ENCODE data around the gene PLS1. TPM values are rescaled to one million over a fixed set of nuclear protein-coding genes. Genes with fewer than 3 reads are reported as not detected.
A peak's percentile ranks its signal among the peaks of the same experiment; 100 is the strongest.

Gene PLS1
- total and polyA plus RNA-seq, 2 donors from 2014 or later: 10.7 to 51.4 TPM

GRCh38 chr3:142644502-142644901 lies 48.3 kb downstream of the PLS1 start:
- intact Hi-C loops (cut with DNase I): no loop called here
- H3K9ac ChIP-seq (ENCODE audit: low read length in 3 of 3): no peak overlapping the region
- no peak overlapping the region for H3K4me3 ChIP-seq (ENCODE audit: low read length in 3 of 3)
- DNase-seq: no peak
- H3K27ac ChIP-seq (ENCODE audit: low read depth in 2 of 2, low read length in 2 of 2): no peak overlapping the region
- peaks cover 0 to 2% (median 0%) of the 10 kb centered on the region in 3 donors for H3K4me1 ChIP-seq (ENCODE audit: control insufficient read depth in 2 of 3, insufficient read depth in 2 of 3, low read depth in 1 of 3, low read length in 3 of 3)
- TF ChIP-seq, protein P1, sequence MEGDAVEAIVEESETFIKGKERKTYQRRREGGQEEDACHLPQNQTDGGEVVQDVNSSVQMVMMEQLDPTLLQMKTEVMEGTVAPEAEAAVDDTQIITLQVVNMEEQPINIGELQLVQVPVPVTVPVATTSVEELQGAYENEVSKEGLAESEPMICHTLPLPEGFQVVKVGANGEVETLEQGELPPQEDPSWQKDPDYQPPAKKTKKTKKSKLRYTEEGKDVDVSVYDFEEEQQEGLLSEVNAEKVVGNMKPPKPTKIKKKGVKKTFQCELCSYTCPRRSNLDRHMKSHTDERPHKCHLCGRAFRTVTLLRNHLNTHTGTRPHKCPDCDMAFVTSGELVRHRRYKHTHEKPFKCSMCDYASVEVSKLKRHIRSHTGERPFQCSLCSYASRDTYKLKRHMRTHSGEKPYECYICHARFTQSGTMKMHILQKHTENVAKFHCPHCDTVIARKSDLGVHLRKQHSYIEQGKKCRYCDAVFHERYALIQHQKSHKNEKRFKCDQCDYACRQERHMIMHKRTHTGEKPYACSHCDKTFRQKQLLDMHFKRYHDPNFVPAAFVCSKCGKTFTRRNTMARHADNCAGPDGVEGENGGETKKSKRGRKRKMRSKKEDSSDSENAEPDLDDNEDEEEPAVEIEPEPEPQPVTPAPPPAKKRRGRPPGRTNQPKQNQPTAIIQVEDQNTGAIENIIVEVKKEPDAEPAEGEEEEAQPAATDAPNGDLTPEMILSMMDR (IDR thresholded peaks at IDR 0.05; ENCODE audit: borderline replicate concordance, extremely low read depth, insufficient read depth): no peak
- H3K9me3 ChIP-seq (ENCODE audit: control insufficient read depth in 2 of 3, insufficient read depth in 1 of 3, low read length in 3 of 3): no peaks in the 10 kb centered on the region
- no peaks in the 10 kb centered on the region for H3K36me3 ChIP-seq (ENCODE audit: control insufficient read depth in 2 of 3, insufficient read depth in 3 of 3, low read length in 3 of 3)
- no peak for FAIRE-seq
- no peaks in the 10 kb centered on the region for H3K27me3 ChIP-seq (ENCODE audit: control insufficient read depth, insufficient read depth, low read length)

DNA sequence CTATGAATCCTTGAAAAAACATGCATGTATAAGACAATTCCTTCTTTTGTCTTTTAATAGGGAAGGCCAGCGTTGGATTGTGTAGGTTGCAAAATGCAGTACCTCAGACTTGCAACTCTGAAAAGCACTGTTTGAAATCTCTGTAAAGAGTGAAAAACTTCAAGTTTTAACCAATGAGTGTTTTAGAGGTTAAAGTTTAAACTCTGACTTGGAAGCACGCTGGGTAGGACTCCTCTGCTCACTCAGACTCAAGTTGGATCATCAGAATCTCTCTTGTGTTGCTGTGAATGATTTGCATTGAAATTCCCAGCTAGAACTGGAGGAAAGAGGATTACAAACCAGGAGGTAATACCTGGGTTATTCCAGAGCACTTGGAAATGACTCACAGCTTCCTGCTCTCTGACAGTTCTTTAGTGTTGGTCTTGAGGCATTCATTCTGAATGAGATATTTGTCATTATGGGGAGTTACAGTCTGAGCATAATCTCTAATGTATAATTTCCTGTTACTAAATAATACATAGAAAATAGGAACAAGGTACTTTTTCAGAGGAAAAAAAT lies 49.1 kb downstream of the PLS1 start:
- TF ChIP-seq, protein P1 (IDR thresholded peaks at IDR 0.05; ENCODE audit: borderline replicate concordance, extremely low read depth, insufficient read depth): no peak
- peaks cover 0 to 2% (median 0%) of the 10 kb centered on the region in 3 donors for H3K4me1 ChIP-seq (ENCODE audit: control insufficient read depth in 2 of 3, insufficient read depth in 2 of 3, low read depth in 1 of 3, low read length in 3 of 3)
- no peak overlapping the region for H3K27ac ChIP-seq (ENCODE audit: low read depth in 2 of 2, low read length in 2 of 2)
- DNase-seq (peak in 1 of 5 donors; percentile 15), FAIRE-seq (peak; percentile 78)
- H3K4me3 ChIP-seq (ENCODE audit: low read length in 3 of 3): no peak overlapping the region
- intact Hi-C loops (cut with DNase I): no loop called here
- no peak overlapping the region for H3K9ac ChIP-seq (ENCODE audit: low read length in 3 of 3)
- H3K9me3 ChIP-seq (ENCODE audit: control insufficient read depth in 2 of 3, insufficient read depth in 1 of 3, low read length in 3 of 3): no peaks in the 10 kb centered on the region
- no peaks in the 10 kb centered on the region for H3K36me3 ChIP-seq (ENCODE audit: control insufficient read depth in 2 of 3, insufficient read depth in 3 of 3, low read length in 3 of 3)
- no peaks in the 10 kb centered on the region for H3K27me3 ChIP-seq (ENCODE audit: control insufficient read depth, insufficient read depth, low read length)

GRCh38 chr3:142646020-142646785 lies 50.0 kb downstream of the PLS1 start:
- H3K9ac ChIP-seq (ENCODE audit: low read length in 3 of 3): no peak overlapping the region
- H3K36me3 ChIP-seq (ENCODE audit: control insufficient read depth in 2 of 3, insufficient read depth in 3 of 3, low read length in 3 of 3): no peaks in the 10 kb centered on the region
- peak overlapping the region in 1 of 2 donors; percentile 30 for H3K27ac ChIP-seq (ENCODE audit: low read depth in 2 of 2, low read length in 2 of 2)
- H3K27me3 ChIP-seq (ENCODE audit: control insufficient read depth, insufficient read depth, low read length): no peaks in the 10 kb centered on the region
- TF ChIP-seq, protein P1 (IDR thresholded peaks at IDR 0.05; ENCODE audit: borderline replicate concordance, extremely low read depth, insufficient read depth): no peak
- no peak overlapping the region for H3K4me3 ChIP-seq (ENCODE audit: low read length in 3 of 3)
- no peaks in the 10 kb centered on the region for H3K9me3 ChIP-seq (ENCODE audit: control insufficient read depth in 2 of 3, insufficient read depth in 1 of 3, low read length in 3 of 3)
- peaks cover 0 to 2% (median 0%) of the 10 kb centered on the region in 3 donors for H3K4me1 ChIP-seq (ENCODE audit: control insufficient read depth in 2 of 3, insufficient read depth in 2 of 3, low read depth in 1 of 3, low read length in 3 of 3)
- intact Hi-C loops (cut with DNase I): no loop called here
- FAIRE-seq (no peak), DNase-seq (no peak)
